ENCODE measurements around the gene NET1. TPM values are rescaled to one million over a fixed set of nuclear protein-coding genes. Genes with fewer than 3 reads are reported as not detected.

Gene NET1
- total RNA-seq, 1 donor from 2014 or later: 47.5 TPM

- no peak overlapping the region for H3K4me3 Mint-ChIP-seq (ENCODE audit: unreplicated experiment)
- no peaks in the 10 kb centered on the region for H3K9me3 Mint-ChIP-seq (ENCODE audit: low read depth)
- H3K27ac Mint-ChIP-seq (ENCODE audit: unreplicated experiment): no peak overlapping the region
- TF ChIP-seq CTCF (IDR thresholded peaks at IDR 0.05): no peak
- H3K36me3 Mint-ChIP-seq (ENCODE audit: low read depth): no peaks in the 10 kb centered on the region
- H3K4me1 Mint-ChIP-seq (ENCODE audit: low read depth): no peaks in the 10 kb centered on the region
- no peak for DNase-seq (ENCODE audit: low spot score)
- peaks cover 27% of the 10 kb centered on the region for H3K27me3 Mint-ChIP-seq (ENCODE audit: low read depth)
These were observed 91.1 kb downstream of the NET1 start for GRCh38 chr10:5503477-5503835.

DNA sequence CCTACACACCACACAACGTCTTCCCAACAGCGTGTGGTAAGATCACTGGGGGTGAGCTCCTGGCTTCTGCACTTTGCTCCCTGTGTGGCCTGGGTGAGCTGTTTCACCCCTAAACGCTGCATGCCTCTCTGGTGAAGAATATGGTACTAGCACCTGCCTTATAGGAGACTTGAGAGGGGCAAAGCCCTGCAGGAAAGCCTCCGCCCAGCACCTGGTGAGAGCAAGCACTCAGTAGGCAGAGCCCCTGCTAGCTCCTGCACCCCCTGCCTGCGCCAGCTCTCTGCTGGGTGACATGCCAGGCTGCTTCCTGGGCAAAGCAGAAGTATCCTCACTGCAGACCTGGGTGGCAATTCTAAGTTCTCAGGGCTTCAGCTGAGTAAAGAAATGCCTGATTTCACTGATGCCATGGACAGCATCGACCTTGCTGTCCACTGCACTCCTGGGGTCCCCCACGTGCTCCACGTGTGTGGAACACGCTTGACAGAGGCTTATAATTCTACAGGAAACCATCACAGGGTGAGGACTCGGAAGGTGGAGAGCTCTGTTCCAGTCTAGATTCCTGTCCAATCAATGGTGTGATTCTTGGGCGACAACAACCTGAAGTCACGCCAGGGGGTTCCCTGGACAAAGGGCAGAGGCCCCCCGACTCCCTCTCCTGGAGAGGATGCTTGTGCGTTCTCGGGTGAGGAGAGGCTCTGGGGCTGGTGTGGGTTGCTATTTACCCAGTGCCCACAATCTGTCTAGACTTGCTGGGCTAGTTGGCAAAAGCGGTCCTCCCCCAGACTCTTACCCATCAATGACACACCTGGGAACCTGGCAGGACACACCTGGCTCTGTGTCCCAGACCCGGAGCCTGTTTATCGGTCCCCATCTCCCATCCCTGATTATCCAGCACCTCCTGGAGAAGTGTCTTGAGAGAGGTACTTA, 92.1 kb downstream of the NET1 start:
- no peak overlapping the region for H3K27ac Mint-ChIP-seq (ENCODE audit: unreplicated experiment)
- no peak for TF ChIP-seq CTCF (IDR thresholded peaks at IDR 0.05)
- H3K9me3 Mint-ChIP-seq (ENCODE audit: low read depth): no peaks in the 10 kb centered on the region
- peaks cover 27% of the 10 kb centered on the region for H3K27me3 Mint-ChIP-seq (ENCODE audit: low read depth)
- no peak overlapping the region for H3K4me3 Mint-ChIP-seq (ENCODE audit: unreplicated experiment)
- no peaks in the 10 kb centered on the region for H3K4me1 Mint-ChIP-seq (ENCODE audit: low read depth)
- H3K36me3 Mint-ChIP-seq (ENCODE audit: low read depth): no peaks in the 10 kb centered on the region
- DNase-seq (ENCODE audit: low spot score): peak; percentile 54

DNA sequence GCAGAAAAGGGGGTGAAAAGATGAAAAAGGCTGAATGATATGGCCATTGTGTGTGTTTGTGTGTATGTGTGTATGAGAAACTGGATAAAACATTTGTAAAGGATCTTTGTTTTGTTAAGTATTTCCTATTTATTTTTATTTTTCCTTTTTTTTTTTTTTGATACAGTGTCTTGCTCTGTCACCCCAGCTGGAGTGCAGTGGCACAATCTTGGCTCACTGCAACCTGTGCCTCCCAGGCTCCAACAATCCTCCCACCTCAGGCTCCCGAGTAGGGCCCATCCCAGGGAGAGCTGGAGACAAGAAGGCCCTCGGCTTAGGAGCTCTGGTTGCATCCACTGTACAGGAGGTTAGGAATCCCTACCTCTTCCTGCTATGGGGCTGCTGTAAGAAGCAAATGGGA, 93.9 kb downstream of the NET1 start:
- no peak for TF ChIP-seq CTCF (IDR thresholded peaks at IDR 0.05)
- no peaks in the 10 kb centered on the region for H3K9me3 Mint-ChIP-seq (ENCODE audit: low read depth)
- peak; percentile 38 for DNase-seq (ENCODE audit: low spot score)
- H3K27me3 Mint-ChIP-seq (ENCODE audit: low read depth): peaks cover 15% of the 10 kb centered on the region
- H3K4me1 Mint-ChIP-seq (ENCODE audit: low read depth): no peaks in the 10 kb centered on the region
- no peak overlapping the region for H3K27ac Mint-ChIP-seq (ENCODE audit: unreplicated experiment)
- no peaks in the 10 kb centered on the region for H3K36me3 Mint-ChIP-seq (ENCODE audit: low read depth)
- H3K4me3 Mint-ChIP-seq (ENCODE audit: unreplicated experiment): no peak overlapping the region

GRCh38 chr10:5506751-5507648, 94.6 kb downstream of the NET1 start:
- H3K27ac Mint-ChIP-seq (ENCODE audit: unreplicated experiment): no peak overlapping the region
- no peak for TF ChIP-seq CTCF (IDR thresholded peaks at IDR 0.05)
- H3K4me1 Mint-ChIP-seq (ENCODE audit: low read depth): no peaks in the 10 kb centered on the region
- peaks cover 12% of the 10 kb centered on the region for H3K27me3 Mint-ChIP-seq (ENCODE audit: low read depth)
- H3K9me3 Mint-ChIP-seq (ENCODE audit: low read depth): no peaks in the 10 kb centered on the region
- no peak overlapping the region for H3K4me3 Mint-ChIP-seq (ENCODE audit: unreplicated experiment)
- no peak for DNase-seq (ENCODE audit: low spot score)
- no peaks in the 10 kb centered on the region for H3K36me3 Mint-ChIP-seq (ENCODE audit: low read depth)

DNA sequence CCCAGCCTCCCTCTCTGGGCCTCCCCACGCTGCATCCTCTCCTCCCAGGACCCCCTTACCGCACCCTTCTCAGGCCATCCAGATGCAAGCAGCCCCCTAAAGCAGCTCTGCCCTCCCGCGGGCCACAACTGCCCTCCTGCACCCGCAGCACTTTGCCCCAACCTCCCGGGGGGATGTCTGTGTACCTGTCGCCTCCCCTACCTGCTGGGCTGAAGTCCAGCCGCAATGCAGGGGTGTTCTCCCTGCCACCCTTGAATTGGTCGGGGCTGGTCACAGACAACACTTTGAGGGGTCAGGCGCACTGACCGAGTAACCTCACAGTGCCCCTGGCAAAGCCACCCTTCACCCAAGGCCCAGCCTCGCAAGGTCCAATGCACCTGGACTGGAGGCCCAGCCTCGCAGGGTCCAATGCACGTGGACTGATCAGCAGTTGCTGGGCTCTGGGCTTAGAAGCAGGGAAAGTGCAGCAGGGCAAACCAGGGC, 95.3 kb downstream of the NET1 start:
- H3K36me3 Mint-ChIP-seq (ENCODE audit: low read depth): no peaks in the 10 kb centered on the region
- H3K9me3 Mint-ChIP-seq (ENCODE audit: low read depth): no peaks in the 10 kb centered on the region
- no peak overlapping the region for H3K27ac Mint-ChIP-seq (ENCODE audit: unreplicated experiment)
- H3K4me1 Mint-ChIP-seq (ENCODE audit: low read depth): no peaks in the 10 kb centered on the region
- TF ChIP-seq CTCF (IDR thresholded peaks at IDR 0.05): no peak
- H3K27me3 Mint-ChIP-seq (ENCODE audit: low read depth): peaks cover 15% of the 10 kb centered on the region
- DNase-seq (ENCODE audit: low spot score): no peak
- H3K4me3 Mint-ChIP-seq (ENCODE audit: unreplicated experiment): no peak overlapping the region
